HG03139 (cell line): Measurements from ENCODE around the gene HCFC1R1.

Experiments used
- ATAC-seq: cut with Tn5 transposase; IDR thresholded peaks from one replicate; pipeline ENCODE4 v1.9.1; 2021; ENCODE audit not compliant: unreplicated experiment

The HCFC1R1 gene

DNA sequence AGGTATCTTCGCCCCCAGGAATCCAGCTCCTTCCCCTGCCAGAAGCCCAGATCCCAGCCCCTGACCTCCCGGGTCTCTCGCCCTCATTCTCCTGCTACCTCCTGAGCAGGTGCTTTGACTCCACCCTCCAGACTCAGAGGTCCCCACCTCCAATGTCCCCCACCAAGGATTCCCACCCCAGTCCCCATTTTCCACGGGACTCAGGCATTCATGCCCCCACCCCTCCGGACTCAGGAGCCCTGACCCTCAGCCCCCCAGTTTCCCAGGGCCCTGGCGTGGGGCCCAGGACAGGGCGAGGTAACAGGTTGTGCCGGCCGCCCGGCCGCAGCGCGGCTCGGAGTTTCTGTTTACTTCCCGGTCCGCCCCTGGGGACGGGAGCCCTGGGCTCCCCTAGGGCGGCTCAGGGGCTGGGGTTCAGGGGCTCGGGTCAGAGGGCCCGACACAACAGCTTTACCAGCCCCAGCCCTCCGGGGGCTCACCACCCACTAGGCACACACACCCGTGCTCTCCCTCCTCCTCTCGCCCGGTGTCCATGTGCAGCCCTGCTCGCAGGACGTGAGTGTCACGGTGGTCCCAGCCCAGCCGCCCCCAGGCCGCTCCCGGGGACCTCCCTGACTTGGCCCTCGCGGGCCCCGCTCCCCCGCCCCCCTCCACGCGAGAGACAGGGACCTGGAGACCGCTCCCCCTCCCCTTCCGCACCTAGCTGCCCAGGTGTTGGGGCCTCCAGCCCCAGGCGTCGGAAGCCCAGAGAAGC lies 12.4 kb upstream of the HCFC1R1 start:
- no peak for ATAC-seq

DNA sequence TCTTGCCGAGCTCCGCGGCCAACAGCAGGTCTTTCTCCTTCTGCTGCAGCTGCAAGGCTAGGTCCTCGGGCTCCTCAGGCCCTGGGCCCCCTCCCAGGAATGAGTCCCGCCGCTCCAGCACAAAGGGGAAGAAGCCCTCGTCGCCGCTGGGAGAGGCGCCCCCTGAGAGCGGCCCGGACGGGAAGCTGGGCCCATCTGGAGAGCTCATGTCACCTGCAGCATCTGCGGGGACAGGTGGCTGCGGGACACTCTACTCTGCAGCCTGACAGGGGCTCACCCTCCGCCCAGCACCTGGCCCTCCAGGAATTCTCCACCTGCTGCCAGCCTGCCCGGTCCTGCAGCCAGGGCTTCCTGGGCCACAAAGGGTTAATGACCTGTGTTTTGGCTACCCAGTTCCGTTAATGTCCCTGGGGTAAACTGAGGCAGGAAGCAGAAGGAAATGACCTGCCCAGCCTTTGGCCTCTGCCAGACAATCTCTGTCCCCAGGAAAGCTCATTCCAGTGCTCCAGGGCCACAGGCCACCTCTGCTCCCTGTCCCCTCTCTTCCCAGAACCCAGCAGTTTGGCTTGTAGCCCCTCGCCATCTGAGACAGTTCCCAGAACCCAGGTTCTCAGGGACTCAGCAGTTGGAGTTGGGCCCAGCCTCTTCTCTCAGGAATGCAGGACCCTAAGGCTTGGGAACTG lies 11.7 kb upstream of the HCFC1R1 start:
- no peak for ATAC-seq

DNA sequence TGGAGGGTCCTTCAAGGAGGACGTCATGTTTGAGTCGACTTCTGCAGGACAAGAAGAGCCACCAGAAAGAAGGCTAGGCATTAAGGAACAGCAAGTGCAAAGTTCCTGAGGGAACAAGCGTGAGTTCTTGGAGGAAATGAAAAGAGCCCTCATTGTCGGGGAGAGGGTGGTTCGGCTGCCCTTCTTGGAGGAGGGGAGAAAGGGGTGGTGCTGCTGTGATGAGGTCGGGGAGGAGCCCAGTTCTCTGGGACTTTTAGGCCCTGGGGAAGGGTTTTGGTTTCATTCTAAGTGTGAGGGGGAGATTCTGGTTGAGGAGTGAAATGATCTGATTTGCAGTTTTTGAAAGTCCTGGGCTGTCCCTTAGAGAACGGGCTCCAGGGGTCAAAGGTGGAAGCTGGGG lies 8.9 kb upstream of the HCFC1R1 start:
- ATAC-seq: no peak

- ATAC-seq: no peak
Measured at GRCh38 chr16:3030222-3031212, 6.8 kb upstream of the HCFC1R1 start.

DNA sequence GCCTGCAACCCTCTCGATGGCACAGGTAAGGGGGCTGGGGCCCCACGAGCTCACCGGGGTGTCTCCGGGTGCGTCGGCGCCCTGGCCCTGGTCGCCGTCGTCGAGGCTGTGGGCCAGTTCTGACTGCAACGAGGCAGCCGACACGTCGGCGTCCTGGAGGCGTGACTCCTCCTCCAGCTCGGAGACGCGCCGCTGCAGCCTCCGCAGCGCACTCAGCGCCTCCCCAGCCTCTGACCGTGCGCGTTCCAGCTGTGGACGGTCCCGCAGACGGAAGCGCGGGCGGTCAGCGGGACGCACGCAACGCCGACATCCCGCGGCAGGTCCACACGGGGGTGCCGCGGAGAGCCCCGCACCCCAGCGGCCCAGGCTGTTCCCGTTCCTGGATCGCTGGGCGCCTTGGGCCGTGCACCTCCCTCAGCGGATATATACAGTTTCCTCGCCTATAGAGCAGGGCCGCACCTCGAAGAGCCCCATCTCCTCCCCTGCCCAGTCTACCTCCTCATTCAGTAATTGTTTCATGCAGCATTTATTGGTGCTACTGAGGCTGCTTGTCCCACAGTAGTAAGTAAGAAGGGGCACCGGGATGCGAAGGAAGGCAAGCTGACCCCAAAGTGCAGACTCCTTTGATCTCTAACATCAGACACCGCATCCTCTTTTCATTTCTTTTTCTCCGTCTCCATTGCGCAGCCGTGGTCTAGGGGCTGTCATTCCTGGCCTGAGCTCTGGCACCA lies 5.9 kb upstream of the HCFC1R1 start:
- ATAC-seq: no peak

GRCh38 chr16:3028716-3029319 lies 5.1 kb upstream of the HCFC1R1 start:
- ATAC-seq: no peak

DNA sequence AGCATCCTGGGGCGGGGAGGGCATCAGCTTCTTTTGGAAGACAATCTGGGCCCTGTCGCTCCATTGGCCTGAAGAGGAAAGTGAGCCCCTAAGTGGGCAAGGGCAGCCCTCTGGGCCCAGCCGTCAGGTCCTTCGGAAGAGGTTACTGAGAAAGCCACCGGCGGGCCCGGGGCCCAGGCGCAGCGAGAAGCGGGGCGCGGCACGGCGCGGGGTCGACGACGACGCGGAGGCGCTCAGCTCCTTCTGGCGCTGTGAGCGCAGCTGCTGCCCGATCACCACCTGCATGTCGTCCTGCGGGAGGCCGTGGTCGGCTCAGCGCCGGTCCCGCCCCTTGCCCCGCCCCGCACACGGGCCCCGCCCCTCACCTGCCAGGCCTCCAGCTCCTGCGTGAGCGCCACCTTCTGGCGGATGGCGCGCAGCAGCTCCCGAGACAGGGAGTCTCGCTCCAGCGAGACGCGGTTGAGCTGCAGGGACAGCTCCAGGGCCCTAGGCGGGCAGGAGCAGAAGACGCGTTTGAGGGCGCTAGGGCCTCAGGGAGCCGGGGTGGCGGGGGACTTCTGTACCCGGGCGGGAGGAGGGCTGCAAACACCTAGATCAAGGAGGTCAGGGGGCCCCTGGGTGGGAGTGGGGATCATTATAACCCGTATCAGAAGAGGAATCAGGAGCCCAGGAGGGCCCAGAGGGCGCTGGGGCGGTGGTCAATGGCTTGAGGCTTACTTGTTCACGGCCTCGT lies 4.4 kb upstream of the HCFC1R1 start:
- no peak for ATAC-seq

DNA sequence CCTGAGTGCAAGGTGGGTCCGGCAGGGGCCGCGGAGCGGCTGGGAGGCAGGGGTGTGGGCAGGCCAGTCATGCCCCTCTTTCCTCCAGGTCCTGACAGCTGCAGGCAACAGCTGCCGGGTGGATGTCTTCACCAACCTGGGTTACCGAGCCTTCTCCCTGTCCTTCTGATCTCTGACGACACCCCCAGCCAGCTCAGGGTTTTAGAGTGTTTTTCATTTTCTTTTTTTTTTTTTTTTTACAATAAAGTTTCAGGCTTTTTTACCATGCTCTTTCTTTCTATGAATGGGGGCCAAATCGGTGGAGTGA lies 3.7 kb upstream of the HCFC1R1 start:
- no peak for ATAC-seq

DNA sequence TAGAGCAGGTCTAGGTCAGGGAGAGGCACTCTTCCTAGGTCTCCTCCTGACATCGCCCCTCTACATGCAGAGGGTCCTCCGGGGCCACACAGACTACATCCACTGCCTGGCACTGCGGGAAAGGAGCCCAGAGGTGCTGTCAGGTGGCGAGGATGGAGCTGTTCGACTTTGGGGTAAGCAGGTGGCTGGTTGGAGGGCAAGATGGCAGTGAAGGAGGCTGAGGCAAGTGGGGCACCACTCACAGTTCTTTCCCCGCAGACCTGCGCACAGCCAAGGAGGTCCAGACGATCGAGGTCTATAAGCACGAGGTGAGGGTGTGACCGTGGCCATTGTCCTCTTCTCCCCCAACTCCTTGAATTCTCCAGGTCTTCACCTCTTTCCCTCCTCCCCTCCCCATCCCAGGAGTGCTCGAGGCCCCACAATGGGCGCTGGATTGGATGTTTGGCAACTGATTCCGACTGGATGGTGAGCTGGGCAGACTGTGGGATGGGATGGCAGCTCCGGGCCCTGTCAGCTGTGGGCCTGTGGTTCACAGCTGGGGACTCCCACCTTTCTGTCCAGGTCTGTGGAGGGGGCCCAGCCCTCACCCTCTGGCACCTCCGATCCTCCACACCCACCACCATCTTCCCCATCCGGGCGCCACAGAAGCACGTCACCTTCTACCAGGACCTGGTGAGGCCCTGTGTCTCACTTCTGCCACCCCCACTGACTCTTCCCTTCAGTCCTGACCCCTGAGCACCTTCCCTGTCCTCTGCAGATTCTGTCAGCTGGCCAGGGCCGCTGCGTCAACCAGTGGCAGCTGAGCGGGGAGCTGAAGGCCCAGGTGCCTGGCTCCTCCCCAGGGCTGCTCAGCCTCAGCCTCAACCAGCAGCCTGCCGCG lies 3.1 kb upstream of the HCFC1R1 start:
- no peak for ATAC-seq

DNA sequence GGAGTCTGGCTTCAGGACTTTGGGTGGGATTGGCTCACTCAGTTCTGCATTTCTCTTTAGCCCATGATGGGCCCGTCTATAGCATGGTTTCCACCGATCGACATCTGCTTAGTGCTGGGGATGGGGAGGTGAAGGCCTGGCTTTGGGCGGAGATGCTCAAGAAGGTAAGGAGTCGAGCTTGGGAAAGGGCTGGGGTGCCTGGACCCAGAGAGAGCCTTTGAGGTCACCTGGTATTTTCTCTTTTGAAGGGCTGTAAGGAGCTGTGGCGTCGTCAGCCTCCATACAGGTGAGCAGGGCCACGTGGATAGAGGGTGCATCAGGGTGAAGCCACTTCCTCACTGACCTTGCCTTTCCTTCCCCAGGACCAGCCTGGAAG lies 2.2 kb upstream of the HCFC1R1 start:
- ATAC-seq: no peak

DNA sequence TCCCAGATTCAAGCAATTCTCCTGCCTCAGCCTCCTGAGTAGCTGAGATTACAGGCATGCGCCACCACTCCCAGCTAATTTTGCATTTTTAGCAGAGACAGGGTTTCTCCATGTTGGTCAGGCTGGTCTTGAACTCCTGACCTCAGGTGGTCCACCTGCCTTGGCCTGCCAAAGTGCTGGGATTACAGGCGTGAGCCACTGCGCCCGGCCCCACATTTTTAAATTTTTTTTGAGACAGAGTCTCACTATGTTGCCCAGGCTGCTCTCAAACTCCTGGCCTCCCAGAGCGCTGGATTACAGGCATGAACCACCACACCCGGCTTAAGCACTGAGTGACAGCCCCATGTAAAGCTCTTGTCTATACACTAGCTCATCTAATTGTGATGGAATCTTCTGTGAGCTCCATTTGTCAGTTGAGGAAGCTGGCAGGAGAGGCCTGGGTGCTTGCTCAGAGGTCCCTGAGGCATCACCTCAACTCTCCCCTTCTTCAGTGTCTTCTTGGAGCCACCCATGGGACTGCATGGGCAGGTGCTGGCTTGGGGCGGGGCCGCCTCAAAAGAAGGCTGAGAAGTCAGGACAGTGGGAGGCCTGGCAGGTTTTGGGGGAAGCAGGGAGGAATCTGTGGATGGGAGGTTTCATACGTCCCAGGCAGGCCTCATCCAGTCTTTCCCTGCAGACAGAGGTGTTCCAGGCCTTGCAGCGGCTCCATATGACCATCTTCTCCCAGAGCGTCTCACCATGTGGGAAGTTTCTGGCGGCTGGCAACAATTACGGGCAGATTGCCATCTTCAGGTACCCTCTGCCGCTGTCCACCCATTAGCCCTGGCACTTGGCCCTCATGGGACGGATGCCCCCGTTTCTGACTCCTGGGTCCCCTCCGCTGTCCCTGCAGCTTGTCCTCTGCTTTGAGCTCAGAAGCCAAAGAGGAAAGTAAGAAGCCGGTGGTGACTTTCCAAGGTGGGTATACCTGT lies 1.6 kb upstream of the HCFC1R1 start:
- no peak for ATAC-seq

GRCh38 chr16:3023415-3023668 lies 400 bp downstream of the HCFC1R1 start:
- ATAC-seq: no peak

DNA sequence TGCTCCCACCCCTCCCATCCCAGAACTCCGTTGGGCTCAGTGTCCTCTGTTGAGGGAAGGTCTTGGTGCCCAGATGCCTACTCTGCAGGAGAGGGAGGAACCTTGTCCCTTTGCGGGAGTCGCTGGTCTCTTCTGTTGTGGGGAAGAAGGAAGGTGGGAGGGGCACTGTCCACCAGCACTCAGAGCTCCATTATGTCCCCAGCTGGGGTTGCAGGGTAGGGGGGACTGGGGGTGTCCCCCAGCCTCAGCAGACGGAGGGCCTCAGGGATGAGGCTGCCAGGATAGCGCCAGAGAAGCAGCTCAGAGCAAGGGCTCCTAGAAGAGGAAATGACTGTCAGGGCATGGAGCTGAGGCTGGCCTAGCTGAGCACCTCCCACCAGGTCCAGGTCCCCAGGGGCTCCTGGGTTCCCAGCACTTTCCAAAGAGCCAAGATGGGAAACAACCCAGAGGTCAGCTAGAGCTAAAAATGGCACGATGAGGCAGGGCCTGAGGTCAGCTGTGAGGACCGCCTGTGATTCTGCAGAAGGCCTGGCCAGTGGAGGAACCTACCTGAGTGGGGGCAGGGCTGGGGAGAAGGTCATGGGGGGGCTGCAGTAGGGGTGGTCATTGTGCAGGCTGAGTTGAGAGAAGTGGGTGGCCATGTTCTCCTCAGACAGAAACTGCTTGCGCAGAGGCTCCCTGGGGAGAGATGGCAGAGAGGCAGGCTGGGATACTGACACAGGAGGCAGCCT lies 893 bp downstream of the HCFC1R1 start:
- no peak for ATAC-seq

GRCh38 chr16:3022208-3022683 lies 1.5 kb downstream of the HCFC1R1 start:
- ATAC-seq: no peak

DNA sequence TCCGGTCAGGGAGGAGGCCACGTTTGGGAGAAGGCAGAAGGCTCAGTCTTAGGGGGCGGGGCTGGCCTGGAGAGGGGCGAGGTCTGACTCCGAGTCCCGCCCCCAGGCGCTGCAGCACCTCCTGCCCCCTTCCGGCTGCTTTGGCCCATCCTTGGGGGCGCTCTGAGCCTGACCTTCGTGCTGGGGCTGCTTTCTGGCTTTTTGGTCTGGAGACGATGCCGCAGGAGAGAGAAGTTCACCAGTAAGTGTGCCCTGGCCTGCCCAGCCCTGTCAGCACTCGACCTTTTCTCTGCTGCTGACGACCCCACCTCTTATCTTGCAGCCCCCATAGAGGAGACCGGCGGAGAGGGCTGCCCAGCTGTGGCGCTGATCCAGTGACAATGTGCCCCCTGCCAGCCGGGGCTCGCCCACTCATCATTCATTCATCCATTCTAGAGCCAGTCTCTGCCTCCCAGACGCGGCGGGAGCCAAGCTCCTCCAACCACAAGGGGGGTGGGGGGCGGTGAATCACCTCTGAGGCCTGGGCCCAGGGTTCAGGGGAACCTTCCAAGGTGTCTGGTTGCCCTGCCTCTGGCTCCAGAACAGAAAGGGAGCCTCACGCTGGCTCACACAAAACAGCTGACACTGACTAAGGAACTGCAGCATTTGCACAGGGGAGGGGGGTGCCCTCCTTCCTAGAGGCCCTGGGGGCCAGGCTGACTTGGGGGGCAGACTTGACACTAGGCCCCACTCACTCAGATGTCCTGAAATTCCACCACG lies 2.1 kb downstream of the HCFC1R1 start:
- ATAC-seq: no peak

DNA sequence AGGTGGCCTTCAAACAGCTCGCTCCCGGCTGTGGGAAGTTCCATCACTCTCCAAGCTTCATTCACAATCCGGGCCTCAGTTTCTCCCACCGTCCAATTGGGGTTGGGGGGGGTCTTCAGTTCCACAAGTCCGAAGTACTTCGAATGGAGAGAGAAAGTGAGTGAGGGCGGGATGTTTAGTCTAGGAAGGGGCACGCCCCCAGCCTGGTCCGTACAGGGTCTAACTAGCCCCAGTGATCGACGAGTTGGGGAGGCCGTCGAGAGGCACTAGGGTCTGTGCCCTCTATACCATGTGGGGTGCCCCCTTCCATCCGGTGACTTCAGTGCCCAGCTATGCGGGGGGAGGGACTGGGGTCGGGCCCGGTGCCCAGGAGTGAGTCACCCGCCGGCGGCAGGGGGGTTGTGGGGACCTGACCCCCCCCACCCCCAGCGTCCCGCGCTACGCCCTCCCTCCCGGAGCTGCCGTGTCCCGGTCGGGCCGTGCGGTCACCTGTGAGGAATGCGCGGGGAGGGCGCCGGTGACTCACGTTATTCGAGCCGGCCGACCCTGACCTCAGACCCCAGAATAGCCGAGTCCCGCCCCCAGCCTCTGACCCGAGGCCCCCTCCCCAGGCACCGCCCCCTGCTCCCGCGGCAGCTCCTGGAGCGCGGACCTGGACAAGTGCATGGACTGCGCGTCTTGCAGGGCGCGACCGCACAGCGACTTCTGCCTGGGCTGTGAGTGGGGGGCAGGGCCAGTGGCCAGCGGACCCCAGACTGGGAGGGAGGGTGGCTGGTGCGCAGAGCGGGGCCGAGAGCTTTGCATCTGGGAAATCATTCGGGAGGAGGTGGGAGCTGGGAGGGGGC lies 2.9 kb downstream of the HCFC1R1 start:
- no peak for ATAC-seq
